GM12878 (cell line): Measurements from ENCODE around the gene POC1B. TPM values are rescaled to one million over a fixed set of nuclear protein-coding genes. Genes with fewer than 3 reads are reported as not detected.

ENCODE experiments used
- ATAC-seq: fragments of 200-7000 bp; cut with Tn5 transposase; 3 replicates; pipeline ENCODE4 v1.9.1; 2020; ENCODE audit warnings: mild to moderate bottlenecking, moderate library complexity
- BruUV-seq: library from RNA; stranded (reverse); fragments of 400-500 nt; replicated peaks from 2 replicates; lab custom pipeline; 2021; lab: Mats Ljungman, UMichigan
- CTCF ChIA-PET: fragments of 300-600 bp; sonication (Branson Sonifier 250); formaldehyde crosslinking; extraction: SDS; loops from one replicate; lab custom pipeline; 2021; ENCODE audit warnings: inconsistent platforms; lab: Yijun Ruan, JAX
- POLR2A ChIA-PET: fragments of 350-600 bp; formaldehyde crosslinking; extraction: SDS; loops from one replicate; lab custom pipeline; 2021; ENCODE audit warnings: inconsistent platforms; lab: Charles Lee
- RAD21 ChIA-PET: fragments of 300-600 bp; sonication (Branson Sonifier 250); formaldehyde crosslinking; loops from one replicate; lab custom pipeline; 2023; ENCODE audit warnings: antibody characterized with exemption; ENCODE audit not compliant: unreplicated experiment; lab: Charles Lee
- SMC1A ChIA-PET: fragments of 300-600 bp; sonication (Branson Sonifier 250); formaldehyde crosslinking; loops from one replicate; lab custom pipeline; 2023; ENCODE audit not compliant: unreplicated experiment, uncharacterized antibody; lab: Charles Lee
- DNase-seq: peaks from one replicate; pipeline ENCODE4 v3.0.0-alpha.2; 2011; ENCODE audit warnings: low read depth, low spot score
- FAIRE-seq: peaks from 3 replicates; lab custom pipeline; 2011; peaks lifted over from hg19 to GRCh38; lab: Jason Lieb, UNC
- H2AFZ ChIP-seq: 2 replicates; pipeline ENCODE4 v1.6.0; 2011; ENCODE audit warnings: low read depth, low read length, control low read depth; ENCODE audit not compliant: control insufficient read depth
- H3K27ac ChIP-seq: 2 replicates; pipeline ENCODE4 v1.5.1; 2011; ENCODE audit warnings: control low read depth; ENCODE audit not compliant: control insufficient read depth, insufficient read depth
- H3K27me3 ChIP-seq, 2 experiments: replicated peaks in 1 of 2; 2 replicates each; pipeline versions ENCODE4 v1.6.0 to v1.6.1; 2011; ENCODE audit warnings: low read length in 1 of 2; ENCODE audit not compliant: control insufficient read depth in 2 of 2, insufficient read depth in 2 of 2
- H3K36me3 ChIP-seq, 2 experiments: 2 replicates each; pipeline ENCODE4 v1.5.1; 2011; ENCODE audit warnings: low read length in 1 of 2; ENCODE audit not compliant: control insufficient read depth in 2 of 2, insufficient read depth in 2 of 2
- H3K4me1 ChIP-seq: 2 replicates; pipeline ENCODE4 v1.6.1; 2011; ENCODE audit warnings: mild to moderate bottlenecking, low read length, moderate library complexity, mixed read lengths; ENCODE audit not compliant: control insufficient read depth, insufficient read depth
- H3K4me2 ChIP-seq: 2 replicates; pipeline ENCODE4 v1.6.0; 2011; ENCODE audit warnings: control low read depth; ENCODE audit not compliant: control insufficient read depth, insufficient read depth
- H3K4me3 ChIP-seq: fragments of 200-600 bp; sonication (generic); 2 replicates; pipeline ENCODE4 v1.5.1; 2016
- H3K79me2 ChIP-seq: 2 replicates; pipeline ENCODE4 v1.6.0; 2011; ENCODE audit warnings: low read length; ENCODE audit not compliant: control insufficient read depth, insufficient read depth
- H3K9ac ChIP-seq: 2 replicates; pipeline ENCODE4 v1.8.0; 2011; ENCODE audit warnings: low read length, control low read depth, mixed read lengths; ENCODE audit not compliant: control insufficient read depth, insufficient read depth
- H3K9me3 ChIP-seq: replicated peaks from 3 replicates; pipeline ENCODE4 v1.5.1; 2011; ENCODE audit warnings: mild to moderate bottlenecking, low read length; ENCODE audit not compliant: control insufficient read depth, insufficient read depth
- H4K20me1 ChIP-seq: 2 replicates; pipeline ENCODE4 v1.6.0; 2011; ENCODE audit not compliant: control insufficient read depth, insufficient read depth
- BHLHE40 ChIP-seq, 2 experiments: fragments of 450-650 bp in 1 of 2; IDR thresholded peaks; 2 replicates each; pipeline ENCODE4 v1.6.1; 2011 to 2017; ENCODE audit warnings: low read depth in 2 of 2, borderline replicate concordance in 1 of 2, improper control_type of control experiment in 1 of 2, low read length in 1 of 2, mild to moderate bottlenecking in 1 of 2
- IKZF1 ChIP-seq: fragments of 450-650 bp; conservative IDR thresholded peaks from 2 replicates; pipeline ENCODE4 v1.6.1; 2017; ENCODE audit warnings: antibody characterized with exemption, mild to moderate bottlenecking
- MEF2A ChIP-seq: IDR thresholded peaks from 2 replicates; pipeline ENCODE4 v1.6.1; 2011; ENCODE audit warnings: low read depth, mild to moderate bottlenecking, low read length, moderate library complexity; ENCODE audit not compliant: insufficient read depth
- WGBS: methylation state at CpG from one replicate; pipeline ENCODE4 v1.1.6; 2016; ENCODE audit warnings: low lambda C conversion rate; ENCODE audit not compliant: insufficient replicate concordance, insufficient coverage; ENCODE audit errors: missing lambda C conversion rate; 5-methylcytosine and 5-hydroxymethylcytosine counted together
- in situ Hi-C: fragments of 300-500 bp; cut with MboI; formaldehyde crosslinking; loops from 9 replicates; pipeline ENCODE4 v1.14.3; 2018; ENCODE audit warnings: mixed read lengths
- intact Hi-C: fragments of 100-400 bp; cut with micrococcal nuclease; formaldehyde crosslinking; loops from one replicate; pipeline ENCODE4 v1.14.2; 2022; ENCODE audit not compliant: unreplicated experiment
- polyA plus RNA-seq, 11 experiments: library from polyadenylated mRNA; depleted of rRNA in 4 of 11; unstranded in 6 of 11; stranded (reverse) in 5 of 11; fragments of >200 nt; fragmentation: Nextera tagmentation in 4 of 11; fragmentation: Illumina TruSeq in 1 of 11; extraction: Ambion mirVana in 4 of 11; extraction: Trizol in 1 of 11; gene quantifications; 1 replicate in 1 of 11; 2 replicates in 10 of 11; pipeline versions ENCODE4 v1.2.1 to v1.2.3, GENCODE V29; 2011 to 2016; ENCODE audit warnings: inconsistent platforms in 2 of 11, missing spikeins in 2 of 11, low read depth in 1 of 11
- total RNA-seq, 4 experiments: library from RNA; depleted of rRNA in 3 of 4; stranded (reverse); fragments of >200 nt in 3 of 4; fragmentation: Illumina TruSeq in 1 of 4; extraction: Trizol in 1 of 4; gene quantifications; 2 replicates each; pipeline versions ENCODE4 v1.2.1 to v1.2.3, GENCODE V29; 2013 to 2021
- TF ChIP-seq, protein P1 (sequence below): fragments of 450-650 bp; IDR thresholded peaks from 2 replicates; pipeline ENCODE4 v1.6.1; 2016; ENCODE audit warnings: mild to moderate bottlenecking
- TF ChIP-seq, protein P2 (sequence below): fragments of 450-650 bp; IDR thresholded peaks from 2 replicates; pipeline ENCODE4 v1.6.1; 2016; ENCODE audit warnings: mild to moderate bottlenecking
- TF ChIP-seq, protein P3 (sequence below): IDR thresholded peaks from 2 replicates; pipeline ENCODE4 v1.6.1; 2012; ENCODE audit warnings: low read depth, low read length, improper control_type of control experiment
- TF ChIP-seq, protein P4 (sequence below): fragments of 450-650 bp; IDR thresholded peaks from 2 replicates; pipeline ENCODE4 v1.6.1; 2017; ENCODE audit warnings: mild to moderate bottlenecking

The POC1B gene
- total and polyA plus RNA-seq, 10 of the 15 experiments (the other 5 are each of a cell fraction or from before 2014, with no cell fraction given), result 4.4 to 17.8 (median 11.3) TPM

DNA sequence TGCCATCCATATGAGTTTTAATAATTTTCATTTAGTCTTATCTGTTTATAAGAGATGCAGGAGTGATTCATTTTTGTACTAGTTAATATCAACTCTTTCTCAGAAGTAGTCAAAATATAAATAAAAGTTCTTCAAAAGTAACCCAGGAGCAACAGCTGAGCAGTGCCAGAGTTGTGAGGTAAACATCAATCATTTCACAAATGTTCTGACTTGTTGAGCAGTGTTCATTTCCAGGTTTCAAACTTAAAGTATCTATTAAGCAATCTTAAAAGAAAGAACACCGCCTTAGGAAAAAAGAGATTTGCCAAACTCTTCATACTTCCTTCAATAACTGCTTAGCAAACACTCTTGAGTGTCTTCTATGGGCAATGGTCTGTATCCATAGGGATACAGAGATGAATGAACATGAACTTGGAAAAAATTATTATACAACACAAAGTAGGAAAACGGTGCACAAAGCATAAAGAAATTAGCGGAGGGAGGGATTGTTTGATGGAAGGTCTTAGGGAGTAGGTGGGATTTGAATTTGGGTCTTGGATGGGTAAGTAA lies 41.9 kb upstream of the POC1B start:
- no peaks in the 10 kb centered on the region for H3K36me3 ChIP-seq
- H3K4me3 ChIP-seq, result no peak overlapping the region
- ChIA-PET CTCF (interaction anchor here (0.6 kb wide), 1 partner anchor 275 kb away, joined by 3 read pairs; no protein-coding TSS in a partner anchor), RAD21 (no interaction called here), SMC1A (interaction anchor here (0.6 kb wide), 1 partner anchor 16 kb away, joined by 3 read pairs; no protein-coding TSS in a partner anchor), POLR2A (no interaction called here)
- ATAC-seq (no peak), DNase-seq (no peak), FAIRE-seq (no peak)
- TF ChIP-seq MEF2A (no peak), IKZF1 (no peak), BHLHE40 (IDR thresholded peaks at IDR 0.05; ENCODE audit: borderline replicate concordance in 1 of 2, low read depth in 2 of 2, low read length in 1 of 2) (no peak)
- TF ChIP-seq, protein P1, sequence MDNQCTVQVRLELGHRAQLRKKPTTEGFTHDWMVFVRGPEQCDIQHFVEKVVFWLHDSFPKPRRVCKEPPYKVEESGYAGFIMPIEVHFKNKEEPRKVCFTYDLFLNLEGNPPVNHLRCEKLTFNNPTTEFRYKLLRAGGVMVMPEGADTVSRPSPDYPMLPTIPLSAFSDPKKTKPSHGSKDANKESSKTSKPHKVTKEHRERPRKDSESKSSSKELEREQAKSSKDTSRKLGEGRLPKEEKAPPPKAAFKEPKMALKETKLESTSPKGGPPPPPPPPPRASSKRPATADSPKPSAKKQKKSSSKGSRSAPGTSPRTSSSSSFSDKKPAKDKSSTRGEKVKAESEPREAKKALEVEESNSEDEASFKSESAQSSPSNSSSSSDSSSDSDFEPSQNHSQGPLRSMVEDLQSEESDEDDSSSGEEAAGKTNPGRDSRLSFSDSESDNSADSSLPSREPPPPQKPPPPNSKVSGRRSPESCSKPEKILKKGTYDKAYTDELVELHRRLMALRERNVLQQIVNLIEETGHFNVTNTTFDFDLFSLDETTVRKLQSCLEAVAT, result no peak
- TF ChIP-seq, protein P2, sequence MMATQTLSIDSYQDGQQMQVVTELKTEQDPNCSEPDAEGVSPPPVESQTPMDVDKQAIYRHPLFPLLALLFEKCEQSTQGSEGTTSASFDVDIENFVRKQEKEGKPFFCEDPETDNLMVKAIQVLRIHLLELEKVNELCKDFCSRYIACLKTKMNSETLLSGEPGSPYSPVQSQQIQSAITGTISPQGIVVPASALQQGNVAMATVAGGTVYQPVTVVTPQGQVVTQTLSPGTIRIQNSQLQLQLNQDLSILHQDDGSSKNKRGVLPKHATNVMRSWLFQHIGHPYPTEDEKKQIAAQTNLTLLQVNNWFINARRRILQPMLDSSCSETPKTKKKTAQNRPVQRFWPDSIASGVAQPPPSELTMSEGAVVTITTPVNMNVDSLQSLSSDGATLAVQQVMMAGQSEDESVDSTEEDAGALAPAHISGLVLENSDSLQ, result no peak
- TF ChIP-seq, protein P3, sequence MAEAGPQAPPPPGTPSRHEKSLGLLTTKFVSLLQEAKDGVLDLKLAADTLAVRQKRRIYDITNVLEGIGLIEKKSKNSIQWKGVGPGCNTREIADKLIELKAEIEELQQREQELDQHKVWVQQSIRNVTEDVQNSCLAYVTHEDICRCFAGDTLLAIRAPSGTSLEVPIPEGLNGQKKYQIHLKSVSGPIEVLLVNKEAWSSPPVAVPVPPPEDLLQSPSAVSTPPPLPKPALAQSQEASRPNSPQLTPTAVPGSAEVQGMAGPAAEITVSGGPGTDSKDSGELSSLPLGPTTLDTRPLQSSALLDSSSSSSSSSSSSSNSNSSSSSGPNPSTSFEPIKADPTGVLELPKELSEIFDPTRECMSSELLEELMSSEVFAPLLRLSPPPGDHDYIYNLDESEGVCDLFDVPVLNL, result no peak
- TF ChIP-seq, protein P4, sequence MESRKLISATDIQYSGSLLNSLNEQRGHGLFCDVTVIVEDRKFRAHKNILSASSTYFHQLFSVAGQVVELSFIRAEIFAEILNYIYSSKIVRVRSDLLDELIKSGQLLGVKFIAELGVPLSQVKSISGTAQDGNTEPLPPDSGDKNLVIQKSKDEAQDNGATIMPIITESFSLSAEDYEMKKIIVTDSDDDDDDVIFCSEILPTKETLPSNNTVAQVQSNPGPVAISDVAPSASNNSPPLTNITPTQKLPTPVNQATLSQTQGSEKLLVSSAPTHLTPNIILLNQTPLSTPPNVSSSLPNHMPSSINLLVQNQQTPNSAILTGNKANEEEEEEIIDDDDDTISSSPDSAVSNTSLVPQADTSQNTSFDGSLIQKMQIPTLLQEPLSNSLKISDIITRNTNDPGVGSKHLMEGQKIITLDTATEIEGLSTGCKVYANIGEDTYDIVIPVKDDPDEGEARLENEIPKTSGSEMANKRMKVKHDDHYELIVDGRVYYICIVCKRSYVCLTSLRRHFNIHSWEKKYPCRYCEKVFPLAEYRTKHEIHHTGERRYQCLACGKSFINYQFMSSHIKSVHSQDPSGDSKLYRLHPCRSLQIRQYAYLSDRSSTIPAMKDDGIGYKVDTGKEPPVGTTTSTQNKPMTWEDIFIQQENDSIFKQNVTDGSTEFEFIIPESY, result no peak
- H3K27ac ChIP-seq, result no peak overlapping the region
- in situ Hi-C loops, result no loop called here
- BruUV-seq, result no TSS peak
- intact Hi-C loops, result no loop called here
- H3K27me3 ChIP-seq, result no peaks in the 10 kb centered on the region
- no peaks in the 10 kb centered on the region for H3K9me3 ChIP-seq
- no peaks in the 10 kb centered on the region for H3K79me2 ChIP-seq
- no peaks in the 10 kb centered on the region for H4K20me1 ChIP-seq
- H3K4me1 ChIP-seq, result no peaks in the 10 kb centered on the region
- 95% methylated on average over 3 of the region's 3 CpGs for WGBS
- no peak overlapping the region for H3K9ac ChIP-seq
- no peak overlapping the region for H2AFZ ChIP-seq
- no peak overlapping the region for H3K4me2 ChIP-seq
